ENCODE results near the gene EZR. TPM values are rescaled to one million over a fixed set of nuclear protein-coding genes. Genes with fewer than 3 reads are reported as not detected.

EZR gene
- total and polyA plus RNA-seq, 11 donors, result 114 to 541 (median 161) TPM

GRCh38 chr6:158744986-158745430 lies 74.2 kb downstream of the EZR start:
- DNase-seq, result no peak
- intact Hi-C loops (cut with DNase I), result no loop called here
- peak in 2 of 4 donors; percentile 32 to 79 for ATAC-seq
- Histone ChIP-seq H3K4me3 (no peak overlapping the region), H3K9me3 (peaks cover 0 to 4% (median 0%) of the 10 kb centered on the region in 12 donors), H3K4me1 (peaks cover 0 to 7% (median 0%) of the 10 kb centered on the region in 12 donors), H3K27ac (no peak overlapping the region), H3K27me3 (no peaks in the 10 kb centered on the region), H3K36me3 (peaks cover 0 to 8% (median 0%) of the 10 kb centered on the region in 9 donors)
- TF ChIP-seq POLR2A (IDR thresholded peaks at IDR 0.05), result no peak
- WGBS, 4 donors, result 55 to 69% (median 62%) methylated on average over 5 of the region's 5 CpGs

GRCh38 chr6:158743033-158743651 lies 76.0 kb downstream of the EZR start:
- Histone ChIP-seq H3K4me1 (peaks cover 0 to 7% (median 0%) of the 10 kb centered on the region in 12 donors), H3K36me3 (peaks cover 0 to 8% (median 0%) of the 10 kb centered on the region in 9 donors), H3K4me3 (no peak overlapping the region), H3K9me3 (peaks cover 0 to 20% (median 6%) of the 10 kb centered on the region in 12 donors), H3K27me3 (no peaks in the 10 kb centered on the region), H3K27ac (no peak overlapping the region)
- intact Hi-C loops (cut with DNase I), result no loop called here
- DNase-seq (no peak), ATAC-seq (no peak)
- 76 to 82% (median 80%) methylated on average over 6 of the region's 6 CpGs for WGBS, 4 donors
- TF ChIP-seq POLR2A (IDR thresholded peaks at IDR 0.05) (no peak), CTCF (IDR thresholded peaks at IDR 0.05) (no peak)

GRCh38 chr6:158739673-158740072 lies 79.5 kb downstream of the EZR start:
- H3K36me3 ChIP-seq, result no peaks in the 10 kb centered on the region
- no peak for DNase-seq
- peaks cover 0 to 20% (median 6%) of the 10 kb centered on the region in 12 donors for H3K9me3 ChIP-seq
- intact Hi-C loops (cut with DNase I), result no loop called here
- H3K4me1 ChIP-seq, result peaks cover 0 to 10% (median 0%) of the 10 kb centered on the region in 12 donors
- WGBS, 4 donors, result 98 to 100% (median 100%) methylated on average over 1 of the region's 1 CpG
- H3K4me3 ChIP-seq, result no peak overlapping the region
- no peak overlapping the region for H3K27ac ChIP-seq
- no peak for ATAC-seq
- no peak for TF ChIP-seq CTCF (IDR thresholded peaks at IDR 0.05)
- TF ChIP-seq POLR2A (IDR thresholded peaks at IDR 0.05), result no peak
- H3K27me3 ChIP-seq, result no peaks in the 10 kb centered on the region

GRCh38 chr6:158737710-158738615 lies 81.2 kb downstream of the EZR start:
- intact Hi-C loops (cut with DNase I), result no loop called here
- DNase-seq (no peak), ATAC-seq (peak in 2 of 4 donors; percentile 56 to 58)
- WGBS, 4 donors, result 87 to 90% (median 88%) methylated on average over 12 of the region's 12 CpGs
- peaks cover 0 to 7% (median 0%) of the 10 kb centered on the region in 12 donors for H3K4me1 ChIP-seq
- H3K27me3 ChIP-seq, result no peaks in the 10 kb centered on the region
- no peak overlapping the region for H3K4me3 ChIP-seq
- peak overlapping the region in 1 of 12 donors; percentile 19 for H3K27ac ChIP-seq
- H3K9me3 ChIP-seq, result peaks cover 0 to 25% (median 6%) of the 10 kb centered on the region in 12 donors
- no peak for TF ChIP-seq CTCF (IDR thresholded peaks at IDR 0.05)
- TF ChIP-seq POLR2A (IDR thresholded peaks at IDR 0.05), result no peak
- no peaks in the 10 kb centered on the region for H3K36me3 ChIP-seq
